ENCODE data around the gene KIAA1217.
A peak's percentile ranks its signal among the peaks of the same experiment; 100 is the strongest.
"Not testable (repeated sequence)": the region's sequence is repeated elsewhere in the genome, so short reads cannot be mapped to it uniquely, and the experiment has no call there.

Gene KIAA1217

GRCh38 chr10:24465124-24465874 lies 256.4 kb downstream of the KIAA1217 start:
- ATAC-seq (no peak), DNase-seq (no peak)

DNA sequence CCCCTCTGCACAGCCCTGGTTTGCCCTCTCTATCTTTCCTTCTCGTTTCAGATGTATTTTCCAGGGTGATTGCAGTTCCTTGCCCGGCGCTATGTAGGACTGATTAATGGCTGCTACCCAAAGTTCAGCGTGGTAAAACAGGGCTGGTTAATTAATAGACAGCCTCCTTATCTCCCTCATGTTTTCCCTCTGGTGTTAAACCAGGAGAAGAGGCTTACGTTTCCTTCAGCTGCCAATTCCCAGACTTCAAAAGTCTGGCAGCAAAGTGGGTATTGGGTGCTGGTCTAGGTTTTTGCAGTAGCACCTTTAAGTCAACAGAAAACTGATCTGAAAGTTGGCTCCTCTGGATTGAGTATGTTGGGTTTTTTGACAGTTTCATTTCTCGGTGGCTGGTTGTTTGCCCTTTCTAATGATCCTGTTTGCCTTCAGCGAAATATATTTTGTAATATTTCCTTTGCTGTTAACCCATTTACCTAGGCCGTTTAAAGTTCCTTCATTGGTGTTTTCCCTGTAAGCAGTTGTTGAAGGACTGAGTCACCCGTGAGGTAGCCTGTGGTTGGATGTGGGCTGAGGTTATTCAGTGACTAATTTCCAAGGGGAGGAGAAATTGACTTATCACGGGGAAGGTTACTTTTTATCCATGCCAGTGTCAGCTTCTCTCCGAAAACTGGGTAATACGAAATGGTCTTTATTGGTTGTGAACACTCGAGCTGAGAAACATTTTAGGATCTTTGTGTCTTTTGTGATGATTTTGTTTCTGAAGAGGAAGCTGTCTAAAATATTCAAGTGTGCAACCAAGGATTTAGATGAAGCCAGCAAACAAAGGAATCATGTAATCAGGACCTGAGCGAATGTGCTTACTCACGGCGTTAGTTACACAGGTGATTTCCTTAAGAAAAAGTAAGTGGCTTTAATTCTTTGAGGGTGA lies 257.2 kb downstream of the KIAA1217 start:
- DNase-seq, result peak; percentile 63
- peak; percentile 89 for ATAC-seq

- no peak for ATAC-seq
Measured at GRCh38 chr10:24467136-24467535, 258.2 kb downstream of the KIAA1217 start.

DNA sequence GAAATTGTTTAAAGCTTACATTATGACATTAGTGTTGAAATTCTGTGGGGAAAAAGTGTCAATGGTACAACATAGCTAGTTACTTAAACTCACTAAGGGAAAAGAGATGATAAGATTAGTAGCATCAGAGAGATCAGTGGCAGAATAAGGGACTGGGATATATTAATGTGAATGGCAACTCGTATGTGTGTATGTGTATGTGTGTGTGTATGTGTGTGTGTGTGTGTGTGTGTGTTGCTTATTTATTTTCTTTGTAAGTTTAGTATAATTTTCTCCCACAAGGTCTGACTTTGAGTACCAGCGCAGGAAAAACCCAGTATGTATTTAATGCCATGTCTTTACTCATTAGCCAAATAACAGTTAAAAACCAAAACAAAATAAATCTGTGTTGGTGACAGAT lies 258.7 kb downstream of the KIAA1217 start:
- no peak for ATAC-seq
- DNase-seq, result no peak

More at GRCh38 chr10:24467136-24467535, 258.2 kb downstream of the KIAA1217 start:
- DNase-seq, result no peak

- no peak for ATAC-seq
Measured at GRCh38 chr10:24468281-24468751, 259.4 kb downstream of the KIAA1217 start.

GRCh38 chr10:24469993-24470392 lies 261.1 kb downstream of the KIAA1217 start:
- no peak for DNase-seq
- ATAC-seq, result no peak

More at GRCh38 chr10:24468281-24468751, 259.4 kb downstream of the KIAA1217 start:
- DNase-seq, result no peak

- ATAC-seq, result no peak
- no peak for DNase-seq
Measured at GRCh38 chr10:24475598-24475997, 266.7 kb downstream of the KIAA1217 start.

GRCh38 chr10:24476913-24477701 lies 268.2 kb downstream of the KIAA1217 start:
- ATAC-seq (no peak), DNase-seq (no peak)

DNA sequence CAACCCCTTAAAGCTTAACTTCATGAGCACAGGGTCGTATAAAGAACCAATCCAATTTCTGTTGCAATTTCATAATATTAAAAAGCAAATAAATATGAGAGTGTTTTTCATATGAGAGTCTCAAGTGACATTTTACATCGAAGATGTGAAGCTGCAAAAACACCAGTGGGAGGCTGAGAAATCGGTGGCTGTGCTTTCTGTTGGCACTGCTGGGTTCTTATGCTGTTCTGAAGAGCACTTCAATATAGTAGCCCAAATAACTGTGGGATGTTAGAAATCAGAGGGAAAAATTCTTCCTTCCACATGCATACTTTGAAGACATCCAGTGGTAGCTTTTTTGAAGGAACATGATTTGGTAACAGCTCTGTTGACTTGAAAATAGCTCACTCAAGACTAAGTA lies 269.0 kb downstream of the KIAA1217 start:
- ATAC-seq, result no peak
- DNase-seq, result no peak

GRCh38 chr10:24479806-24480205 lies 270.9 kb downstream of the KIAA1217 start:
- DNase-seq (no peak), ATAC-seq (no peak)

- DNase-seq (no peak), ATAC-seq (no peak)
Measured at GRCh38 chr10:24480447-24480846, 271.5 kb downstream of the KIAA1217 start.

GRCh38 chr10:24481241-24481640 lies 272.3 kb downstream of the KIAA1217 start:
- ATAC-seq, result no peak
- no peak for DNase-seq

GRCh38 chr10:24482713-24483112 lies 273.8 kb downstream of the KIAA1217 start:
- not testable (repeated sequence) for DNase-seq, ATAC-seq

DNA sequence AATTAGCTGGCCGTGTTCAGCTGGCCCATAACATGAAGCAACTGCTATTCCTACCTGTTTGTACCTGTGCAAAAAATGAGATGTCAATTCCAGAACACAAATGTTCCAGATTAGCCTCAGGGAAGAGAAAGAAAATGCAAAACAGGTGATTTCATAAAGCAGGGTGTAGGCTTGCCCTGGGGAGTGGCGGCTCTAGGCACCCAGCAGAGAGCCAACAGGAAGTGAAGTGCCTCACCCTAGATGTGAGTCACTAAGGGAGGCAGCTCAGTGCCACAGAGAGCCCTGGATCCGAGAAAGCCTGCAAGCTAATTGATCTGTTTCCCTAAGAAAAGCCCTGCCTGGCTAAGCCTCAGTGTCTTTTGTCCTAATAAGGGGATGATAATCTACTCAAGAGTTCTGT lies 274.8 kb downstream of the KIAA1217 start:
- DNase-seq (no peak), ATAC-seq (peak; percentile 81)

DNA sequence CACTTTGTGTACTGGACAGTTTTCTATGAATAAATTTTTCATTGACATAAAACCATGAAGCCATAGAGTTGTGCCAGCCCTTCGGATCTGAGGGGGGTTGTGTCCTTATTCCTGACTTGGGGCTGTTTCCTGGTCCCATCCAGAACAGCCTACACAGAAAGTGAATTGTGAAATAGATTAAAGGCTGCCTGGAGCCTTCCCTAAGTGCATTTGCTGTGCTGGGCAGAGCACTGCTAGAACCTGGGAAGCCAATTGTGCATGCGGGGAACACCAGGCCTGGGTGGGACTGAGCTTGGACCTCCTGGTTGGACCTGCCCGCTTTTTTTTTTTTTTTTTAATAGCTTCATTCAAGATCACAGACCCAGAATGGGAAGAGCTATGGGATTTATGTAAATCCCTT lies 275.8 kb downstream of the KIAA1217 start:
- DNase-seq, result no peak

GRCh38 chr10:24485304-24485703 lies 276.4 kb downstream of the KIAA1217 start:
- ATAC-seq (no peak), DNase-seq (no peak)

More for the DNA sequence above, 275.8 kb downstream of the KIAA1217 start:
- no peak for ATAC-seq

GRCh38 chr10:24488631-24489030 lies 279.7 kb downstream of the KIAA1217 start:
- ATAC-seq (no peak), DNase-seq (no peak)

- no peak for DNase-seq
- no peak for ATAC-seq
Measured at GRCh38 chr10:24493165-24493564, 284.2 kb downstream of the KIAA1217 start.

DNA sequence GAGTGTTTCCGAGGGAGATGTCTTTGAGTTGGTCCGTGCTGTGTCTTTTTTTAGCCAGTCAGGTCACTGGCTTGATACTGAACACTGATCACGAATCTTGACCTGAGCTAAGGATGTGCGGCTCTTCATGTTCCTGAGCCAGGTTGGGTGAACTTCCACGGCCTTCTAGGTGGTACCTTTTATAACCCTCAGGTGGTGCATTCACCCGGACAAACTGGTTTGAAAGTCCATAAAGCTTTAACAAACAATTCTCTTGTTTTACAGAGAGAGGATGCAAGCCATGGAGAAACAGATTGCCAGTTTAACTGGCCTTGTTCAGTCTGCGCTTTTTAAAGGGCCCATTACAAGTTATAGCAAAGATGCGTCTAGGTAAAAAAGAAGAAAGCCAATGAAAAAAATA lies 285.3 kb downstream of the KIAA1217 start:
- no peak for ATAC-seq

DNA sequence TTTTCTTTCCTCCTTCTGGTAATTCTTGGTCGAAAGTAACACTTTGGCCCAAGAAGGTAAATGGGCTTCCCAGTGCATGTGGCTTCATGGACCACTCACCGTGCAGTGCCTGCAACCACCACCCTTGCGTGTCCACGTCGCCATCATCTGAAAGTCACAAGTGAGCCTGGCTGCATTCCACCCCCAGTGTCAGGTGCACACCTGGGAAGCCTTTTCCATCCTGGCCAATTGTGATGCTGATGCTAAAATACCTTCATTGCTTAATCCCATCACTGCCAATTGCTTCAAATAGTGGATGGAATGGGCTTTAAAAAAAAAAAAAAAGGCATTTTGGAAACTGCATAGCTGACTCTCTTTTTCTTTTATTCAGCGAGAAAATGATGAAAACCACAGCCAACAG lies 285.8 kb downstream of the KIAA1217 start:
- ATAC-seq (no peak), DNase-seq (no peak)

More for the DNA sequence above, 285.3 kb downstream of the KIAA1217 start:
- no peak for DNase-seq

GRCh38 chr10:24495666-24496460 lies 286.9 kb downstream of the KIAA1217 start:
- no peak for DNase-seq
- no peak for ATAC-seq

Data from stimulated activated naive CD8-positive, alpha-beta T cell treated with anti-CD3 and anti-CD28 coated beads, Interleukin-15, Interleukin-2, amounts not matched to agents 100 U/mL and 50 U/mL, for 24 hours (primary cell).